ENCODE data around the gene CYB5R3. TPM values are rescaled to one million over a fixed set of nuclear protein-coding genes. Genes with fewer than 3 reads are reported as not detected.

Gene CYB5R3
- total RNA-seq = 279 to 383 TPM (median 382 TPM) in 3 replicates
- long read RNA-seq, transcript CYB5R3-204 (8 exons, 1,849 nt) = minor isoform, 14 of 1,756 reads
- long read RNA-seq, transcript CYB5R3-202 (9 exons, 2,938 nt) = minor isoform, 9 of 1,756 reads
- long read RNA-seq, transcript CYB5R3-201 (9 exons, 2,124 nt) = major isoform, 1,582 of 1,756 reads
- long read RNA-seq, partial matches to known transcripts = 13 of 1,756 reads
- long read RNA-seq, other reads (novel, unspliced or antisense) = 134 of 1,756 reads

DNA sequence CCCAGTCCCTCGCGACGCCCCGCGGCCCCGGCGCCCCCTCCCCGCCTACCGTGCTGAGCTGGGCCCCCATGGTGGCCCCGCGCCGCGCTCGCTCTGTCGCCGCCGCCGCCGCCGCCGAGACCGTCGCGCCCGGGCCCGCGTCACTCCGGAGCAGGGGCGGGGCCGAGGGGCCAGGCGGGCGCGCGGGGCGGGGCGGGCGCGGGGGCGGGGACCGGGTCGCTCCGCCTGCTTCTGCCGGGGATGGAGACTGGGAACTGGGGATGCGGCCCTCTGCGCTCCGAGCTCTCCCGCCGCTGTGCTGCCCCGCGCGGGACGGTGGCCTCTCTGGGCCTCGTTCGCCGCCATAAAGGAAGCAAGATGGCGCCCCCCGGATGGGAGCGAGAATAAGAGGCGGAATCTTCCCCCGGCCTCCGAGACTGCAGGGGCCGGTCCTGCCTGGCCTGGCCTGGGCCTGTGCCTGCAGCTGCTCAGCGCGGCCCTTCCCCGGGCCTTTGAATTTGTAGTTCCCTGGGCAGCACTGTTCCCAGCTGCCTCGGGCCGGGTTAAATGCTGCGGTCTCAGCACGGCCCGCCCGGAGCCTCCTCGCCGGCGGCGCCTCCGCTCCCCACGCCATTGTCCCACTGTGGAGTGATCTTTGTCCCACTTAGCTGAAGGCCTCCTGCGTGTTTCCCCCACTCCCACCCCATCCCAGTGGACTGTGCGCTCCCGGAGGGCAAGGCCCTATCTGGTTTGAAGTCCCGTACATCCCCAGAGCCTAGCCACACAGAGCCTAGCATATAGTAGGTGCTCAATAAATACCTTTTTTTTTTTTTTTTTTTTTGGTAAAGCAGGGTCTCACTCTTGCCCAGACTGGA lies at the start of gene CYB5R3:
Gene CYB5R3, minus strand, starts transcription at position 147 of the 854 bp plus-strand sequence. Its CDS starts 77 bp downstream, at position 70.
- Mint-ChIP-seq H3K27me3 (ENCODE audit: low read depth) (no peaks in the 10 kb centered on the region), H3K27ac (ENCODE audit: unreplicated experiment) (peak within 1 kb of the TSS; percentile 98), H3K4me1 (ENCODE audit: low read depth) (peaks cover 43% of the 10 kb centered on the region), H3K36me3 (ENCODE audit: low read depth) (no peaks in the 10 kb centered on the region), H3K9me3 (ENCODE audit: low read depth) (no peaks in the 10 kb centered on the region), H3K4me3 (ENCODE audit: unreplicated experiment) (peak within 1 kb of the TSS; percentile 95)
- DNase-seq (ENCODE audit: low spot score) = no peak
- TF ChIP-seq, protein P1, sequence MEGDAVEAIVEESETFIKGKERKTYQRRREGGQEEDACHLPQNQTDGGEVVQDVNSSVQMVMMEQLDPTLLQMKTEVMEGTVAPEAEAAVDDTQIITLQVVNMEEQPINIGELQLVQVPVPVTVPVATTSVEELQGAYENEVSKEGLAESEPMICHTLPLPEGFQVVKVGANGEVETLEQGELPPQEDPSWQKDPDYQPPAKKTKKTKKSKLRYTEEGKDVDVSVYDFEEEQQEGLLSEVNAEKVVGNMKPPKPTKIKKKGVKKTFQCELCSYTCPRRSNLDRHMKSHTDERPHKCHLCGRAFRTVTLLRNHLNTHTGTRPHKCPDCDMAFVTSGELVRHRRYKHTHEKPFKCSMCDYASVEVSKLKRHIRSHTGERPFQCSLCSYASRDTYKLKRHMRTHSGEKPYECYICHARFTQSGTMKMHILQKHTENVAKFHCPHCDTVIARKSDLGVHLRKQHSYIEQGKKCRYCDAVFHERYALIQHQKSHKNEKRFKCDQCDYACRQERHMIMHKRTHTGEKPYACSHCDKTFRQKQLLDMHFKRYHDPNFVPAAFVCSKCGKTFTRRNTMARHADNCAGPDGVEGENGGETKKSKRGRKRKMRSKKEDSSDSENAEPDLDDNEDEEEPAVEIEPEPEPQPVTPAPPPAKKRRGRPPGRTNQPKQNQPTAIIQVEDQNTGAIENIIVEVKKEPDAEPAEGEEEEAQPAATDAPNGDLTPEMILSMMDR (IDR thresholded peaks at IDR 0.05) = peak; percentile 56

DNA sequence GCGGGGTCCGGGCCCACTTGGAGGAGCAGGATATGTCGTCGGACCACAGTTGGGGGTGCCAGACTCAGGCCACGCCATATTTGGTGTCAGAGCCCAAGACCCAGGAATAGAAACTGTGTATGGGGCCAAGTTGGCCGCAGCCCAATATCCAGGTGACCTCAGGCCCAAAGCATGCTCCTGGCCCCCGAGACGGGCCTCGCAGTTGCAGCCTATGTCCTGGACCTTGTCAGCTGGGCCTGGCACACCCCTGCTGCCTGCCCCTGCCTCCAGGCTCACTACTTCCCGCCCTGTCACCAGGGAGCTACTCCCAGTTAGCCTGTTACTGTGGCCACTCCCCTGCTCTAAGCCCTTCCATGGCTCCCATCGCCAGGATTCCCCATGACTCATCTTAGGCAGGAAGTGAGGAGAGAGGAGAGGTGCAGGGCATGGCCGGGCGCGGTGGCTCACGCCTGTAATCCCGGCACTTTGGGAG lies 48.4 kb upstream of the CYB5R3 start:
- peak overlapping the region; percentile 88 for H3K27ac Mint-ChIP-seq (ENCODE audit: unreplicated experiment)
- no peaks in the 10 kb centered on the region for H3K27me3 Mint-ChIP-seq (ENCODE audit: low read depth)
- H3K36me3 Mint-ChIP-seq (ENCODE audit: low read depth) = no peaks in the 10 kb centered on the region
- H3K4me3 Mint-ChIP-seq (ENCODE audit: unreplicated experiment) = no peak overlapping the region
- DNase-seq (ENCODE audit: low spot score) = no peak
- H3K4me1 Mint-ChIP-seq (ENCODE audit: low read depth) = peaks cover 32% of the 10 kb centered on the region
- no peaks in the 10 kb centered on the region for H3K9me3 Mint-ChIP-seq (ENCODE audit: low read depth)
- TF ChIP-seq, protein P1 (IDR thresholded peaks at IDR 0.05) = no peak

DNA sequence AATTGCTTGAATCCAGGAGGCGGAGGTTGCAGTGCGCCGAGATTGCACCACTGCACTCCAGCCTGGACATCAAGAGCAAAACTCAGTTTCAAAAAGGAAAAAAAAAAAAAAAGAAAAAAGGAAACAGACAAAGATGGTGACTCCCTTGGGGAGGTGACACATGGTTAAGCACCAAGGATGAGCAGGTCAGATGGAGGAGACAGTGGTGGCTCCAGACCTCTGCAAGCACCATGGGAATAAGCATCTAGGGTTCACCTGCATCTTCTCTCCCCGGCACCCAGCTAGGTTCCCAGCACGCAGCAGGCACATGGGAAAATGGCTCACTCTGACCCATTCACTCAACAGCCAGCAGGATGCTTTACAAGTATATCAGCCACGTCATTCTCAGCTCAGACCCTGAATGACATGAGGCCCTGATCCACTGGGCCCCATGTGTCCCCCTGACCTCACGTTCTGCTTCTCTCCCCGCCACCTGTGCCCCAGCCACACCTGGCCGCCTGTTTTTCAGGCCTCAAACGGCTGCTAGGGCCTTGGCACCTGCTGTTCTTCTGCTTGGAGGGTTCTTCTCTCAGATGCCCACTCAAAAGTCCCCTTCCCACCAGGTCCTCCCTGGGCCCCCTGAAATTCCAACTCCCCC lies 47.3 kb upstream of the CYB5R3 start:
- H3K36me3 Mint-ChIP-seq (ENCODE audit: low read depth) = peaks cover 2% of the 10 kb centered on the region
- TF ChIP-seq, protein P1 (IDR thresholded peaks at IDR 0.05) = no peak
- no peaks in the 10 kb centered on the region for H3K9me3 Mint-ChIP-seq (ENCODE audit: low read depth)
- H3K27me3 Mint-ChIP-seq (ENCODE audit: low read depth) = no peaks in the 10 kb centered on the region
- no peak overlapping the region for H3K4me3 Mint-ChIP-seq (ENCODE audit: unreplicated experiment)
- no peak for DNase-seq (ENCODE audit: low spot score)
- H3K27ac Mint-ChIP-seq (ENCODE audit: unreplicated experiment) = peak overlapping the region; percentile 52
- H3K4me1 Mint-ChIP-seq (ENCODE audit: low read depth) = peaks cover 32% of the 10 kb centered on the region

DNA sequence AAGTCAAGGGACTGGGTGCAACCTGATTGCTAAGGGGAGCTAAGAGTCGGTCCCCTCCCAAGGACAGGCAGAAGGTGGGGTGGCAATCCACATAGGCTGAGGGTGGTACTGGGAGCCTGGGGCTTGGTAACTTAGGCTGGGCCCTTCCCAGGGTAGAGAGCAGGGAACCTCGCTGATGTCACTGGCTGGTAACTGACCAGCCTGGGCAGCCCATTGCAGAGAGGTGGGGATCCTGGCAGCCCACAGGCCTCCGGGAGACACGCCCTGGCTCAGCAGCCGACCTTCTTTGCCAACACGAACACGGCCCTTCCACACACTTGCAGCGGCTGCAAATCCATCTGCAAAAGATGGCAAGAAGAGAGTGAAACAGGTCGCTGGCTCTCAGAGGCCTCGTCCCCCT lies 46.1 kb upstream of the CYB5R3 start:
- H3K27me3 Mint-ChIP-seq (ENCODE audit: low read depth) = no peaks in the 10 kb centered on the region
- H3K27ac Mint-ChIP-seq (ENCODE audit: unreplicated experiment) = no peak overlapping the region
- H3K9me3 Mint-ChIP-seq (ENCODE audit: low read depth) = no peaks in the 10 kb centered on the region
- H3K36me3 Mint-ChIP-seq (ENCODE audit: low read depth) = peaks cover 2% of the 10 kb centered on the region
- peaks cover 32% of the 10 kb centered on the region for H3K4me1 Mint-ChIP-seq (ENCODE audit: low read depth)
- no peak for DNase-seq (ENCODE audit: low spot score)
- TF ChIP-seq, protein P1 (IDR thresholded peaks at IDR 0.05) = no peak
- no peak overlapping the region for H3K4me3 Mint-ChIP-seq (ENCODE audit: unreplicated experiment)
